DMS153 treated with DMSO at 0.1 percent for 48 hours (cell line): Measurements from ENCODE around the gene BAIAP2L2.
"Not testable (repeated sequence)": the region's sequence is repeated elsewhere in the genome, so short reads cannot be mapped to it uniquely, and the experiment has no call there.

Experiments
- DNase-seq: peaks from one replicate; lab custom pipeline; 2025; ENCODE audit not compliant: unreplicated experiment; lab: John Stamatoyannopoulos, UW

Gene BAIAP2L2

GRCh38 chr22:38129021-38129420 is 18.5 kb upstream of the BAIAP2L2 start:
- DNase-seq: no peak

- DNase-seq: no peak
Observed at GRCh38 chr22:38127869-38128268, 17.4 kb upstream of the BAIAP2L2 start.

- DNase-seq: no peak
Observed at GRCh38 chr22:38126928-38127668, 16.6 kb upstream of the BAIAP2L2 start.

GRCh38 chr22:38125751-38126201 is 15.3 kb upstream of the BAIAP2L2 start:
- DNase-seq: no peak

- DNase-seq: no peak
Observed at GRCh38 chr22:38125038-38125610, 14.6 kb upstream of the BAIAP2L2 start.

DNA sequence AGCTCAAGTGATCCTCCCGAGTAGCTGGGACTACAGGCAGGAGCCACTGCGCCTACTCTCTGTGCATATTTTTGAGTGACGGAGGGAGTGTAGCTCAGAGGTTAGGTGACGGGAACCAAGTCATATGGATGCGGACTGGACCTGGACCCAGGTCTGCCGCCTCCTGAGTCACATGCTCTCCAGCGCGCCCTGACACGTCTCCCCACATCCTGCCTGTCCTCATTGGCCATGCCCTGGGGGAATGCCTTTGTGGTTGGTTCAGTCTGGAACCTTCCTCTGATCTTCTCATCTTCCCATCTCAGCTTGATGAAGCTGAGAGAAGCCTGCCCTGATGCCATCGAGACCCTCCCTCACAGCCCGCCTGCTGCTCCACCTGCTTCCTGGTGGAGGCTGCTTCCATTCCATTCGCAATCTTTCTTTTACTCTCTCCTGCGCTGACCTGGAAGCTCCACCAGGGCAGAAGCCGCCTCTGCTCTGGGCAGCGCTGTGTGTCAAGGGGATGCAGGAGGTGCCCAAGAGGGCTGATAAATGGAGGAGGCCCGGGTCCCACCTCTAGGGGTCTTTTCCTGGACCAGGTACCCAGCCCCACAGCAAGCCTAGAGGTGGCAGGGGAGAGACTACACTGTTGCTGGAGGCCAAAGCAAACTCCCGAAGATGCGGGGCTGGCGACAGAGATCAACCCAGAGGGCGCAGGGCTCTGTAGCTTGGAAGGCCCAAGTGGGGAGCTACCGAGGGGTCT is 13.9 kb upstream of the BAIAP2L2 start:
- no peak for DNase-seq

GRCh38 chr22:38122616-38123015 is 12.1 kb upstream of the BAIAP2L2 start:
- DNase-seq: no peak

- no peak for DNase-seq
Observed at GRCh38 chr22:38120359-38121110, 10.1 kb upstream of the BAIAP2L2 start.

DNA sequence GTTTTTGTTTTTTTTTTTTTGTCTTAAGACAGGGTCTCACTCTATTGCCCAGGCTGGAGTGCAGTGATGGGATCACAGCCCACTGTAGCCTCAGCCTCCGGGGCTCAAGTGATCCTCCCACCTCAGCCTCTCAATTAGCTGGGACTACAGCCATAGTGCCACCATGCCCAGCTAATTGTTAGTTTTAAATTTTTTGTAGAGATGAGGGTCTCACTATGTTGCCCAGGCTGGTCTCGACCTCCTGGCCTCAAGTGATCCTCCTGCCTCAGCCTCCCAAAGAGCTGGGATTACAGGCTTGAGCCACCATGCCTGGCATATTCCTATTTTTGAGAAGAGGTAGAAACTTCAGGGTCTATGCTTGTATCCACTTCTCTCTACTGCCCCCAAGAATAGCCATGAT is 8.3 kb upstream of the BAIAP2L2 start:
- DNase-seq: not testable (repeated sequence)

DNA sequence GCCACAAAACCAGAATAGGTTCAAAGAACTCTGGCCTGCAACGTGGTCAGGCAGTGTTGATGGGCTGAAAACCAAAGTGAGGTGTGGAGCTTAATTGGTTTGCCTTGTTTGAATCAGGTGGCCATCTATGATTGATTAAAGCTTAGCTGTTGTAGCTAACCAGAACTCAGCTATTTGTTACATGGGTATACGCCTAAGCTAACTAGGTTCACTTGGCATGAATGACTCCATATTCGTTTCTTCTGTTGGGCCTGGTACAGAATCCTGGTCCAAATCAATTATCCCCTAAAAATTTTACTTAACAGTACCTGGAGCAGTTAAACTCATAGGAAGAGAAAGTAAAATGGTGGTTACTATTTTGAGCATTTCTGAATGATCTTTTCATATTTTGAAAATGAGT is 7.7 kb upstream of the BAIAP2L2 start:
- no peak for DNase-seq

- DNase-seq: not testable (repeated sequence)
Observed at GRCh38 chr22:38117556-38117955, 7.1 kb upstream of the BAIAP2L2 start.

- no peak for DNase-seq
Observed at GRCh38 chr22:38115423-38116205, 5.1 kb upstream of the BAIAP2L2 start.

- peak; percentile 76 for DNase-seq
Observed at GRCh38 chr22:38114484-38115398, 4.3 kb upstream of the BAIAP2L2 start.

GRCh38 chr22:38112381-38112780 is 1.9 kb upstream of the BAIAP2L2 start:
- no peak for DNase-seq

- DNase-seq: no peak
Observed at GRCh38 chr22:38111925-38112355, 1.5 kb upstream of the BAIAP2L2 start.

DNA sequence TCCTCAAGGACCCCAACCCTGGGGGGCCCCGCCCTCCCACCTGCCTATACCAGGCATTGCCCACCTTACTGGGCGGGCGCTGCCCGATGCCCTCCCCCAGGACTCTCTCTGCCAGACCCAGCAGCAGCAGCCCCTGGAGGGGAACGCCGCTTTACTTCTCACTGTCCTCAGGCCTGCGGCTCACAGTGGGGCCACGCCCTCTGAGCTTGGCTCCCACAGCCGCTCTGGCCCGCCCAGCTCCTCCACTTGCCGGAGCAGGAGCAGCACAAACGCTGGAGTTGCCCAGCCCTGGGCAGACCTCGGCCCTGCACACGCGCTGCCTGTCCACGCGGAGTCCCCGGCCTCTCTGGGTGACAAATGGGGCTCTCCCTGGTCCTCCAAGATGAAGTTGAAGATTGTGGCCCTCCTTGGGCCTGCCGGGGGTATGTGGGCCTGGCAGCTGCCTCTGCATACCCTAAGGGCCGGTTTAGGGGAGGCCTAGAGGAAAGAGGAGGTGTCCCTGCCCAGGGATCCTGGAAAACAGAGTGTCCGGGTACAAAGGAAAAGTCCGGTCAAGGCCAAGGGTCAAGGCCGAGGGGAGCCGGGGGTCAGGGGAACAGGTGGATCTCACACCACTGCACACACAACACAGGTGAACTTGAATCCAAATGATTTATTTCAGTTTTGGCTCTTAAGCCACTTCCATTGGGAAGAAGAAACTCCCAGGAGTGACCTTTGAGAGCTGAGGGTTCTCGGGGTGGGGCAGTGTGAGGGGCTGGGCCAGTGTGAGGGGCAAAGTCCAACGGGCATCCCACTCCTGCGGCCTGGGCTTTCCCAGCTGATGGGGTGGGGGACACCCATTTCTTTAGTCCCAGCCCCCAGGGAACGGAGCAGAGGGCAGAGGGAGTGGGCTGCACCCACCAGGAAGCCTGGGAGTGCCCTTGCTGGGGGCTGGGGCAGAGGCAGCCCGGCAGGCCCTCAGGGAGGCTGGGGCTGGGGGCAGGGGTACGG is 674 bp upstream of the BAIAP2L2 start:
- no peak for DNase-seq

- no peak for DNase-seq
Observed at GRCh38 chr22:38109371-38110001, 998 bp downstream of the BAIAP2L2 start.
